Left kidney (tissue), 2 donors: Measurements from ENCODE around the gene ZMIZ1. TPM values are rescaled to one million over a fixed set of nuclear protein-coding genes. Genes with fewer than 3 reads are reported as not detected.
"Not testable (repeated sequence)": the region's sequence is repeated elsewhere in the genome, so short reads cannot be mapped to it uniquely, and the experiment has no call there.

Experiments used
- DNase-seq: peaks from one replicate; pipeline ENCODE4 v3.0.0-alpha.2; 2013
- polyA plus RNA-seq: library from polyadenylated mRNA; unstranded; fragments of 120-200 nt; gene quantifications from one replicate; pipeline ENCODE4 v1.2.1, GENCODE V29; 2013; ENCODE audit not compliant: insufficient read length

The ZMIZ1 gene
- polyA plus RNA-seq, 1 donor: 70.2 TPM

DNA sequence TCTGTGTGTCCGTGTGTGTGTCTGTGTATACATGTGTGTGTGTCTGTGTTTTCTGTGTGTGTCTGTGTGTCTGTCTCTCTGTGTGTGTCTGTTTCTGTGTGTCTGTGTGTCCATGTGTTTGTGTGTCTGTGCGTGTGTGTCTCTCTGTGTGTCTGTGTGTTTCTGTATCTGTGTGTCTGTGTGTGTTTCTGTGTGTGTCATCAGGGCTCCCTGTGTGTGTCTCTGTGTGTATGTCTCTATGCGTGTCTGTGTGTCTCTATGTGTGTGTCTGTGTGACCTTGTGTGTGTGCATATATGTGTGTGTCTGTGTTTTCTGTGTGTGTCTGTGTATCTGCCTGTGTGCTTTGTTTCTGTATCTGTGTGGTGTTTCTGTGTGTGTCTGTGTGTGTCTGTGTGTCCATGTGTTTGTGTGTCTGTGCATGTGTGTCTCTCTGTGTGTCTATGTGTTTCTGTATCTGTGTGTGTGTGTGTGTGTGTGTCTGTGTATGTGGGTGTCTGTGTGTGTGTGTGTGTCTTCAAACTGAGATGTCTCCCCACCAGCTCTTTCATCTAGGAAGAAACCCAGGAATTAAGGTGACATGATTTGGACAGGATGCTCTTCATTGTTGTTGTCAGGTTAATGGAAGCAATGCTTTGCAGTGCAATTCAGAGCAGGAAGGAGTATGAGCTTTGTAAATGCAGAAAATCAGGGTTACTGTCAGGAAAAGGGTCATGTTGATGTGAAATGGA, 257.8 kb downstream of the ZMIZ1 start:
- DNase-seq: no peak

DNA sequence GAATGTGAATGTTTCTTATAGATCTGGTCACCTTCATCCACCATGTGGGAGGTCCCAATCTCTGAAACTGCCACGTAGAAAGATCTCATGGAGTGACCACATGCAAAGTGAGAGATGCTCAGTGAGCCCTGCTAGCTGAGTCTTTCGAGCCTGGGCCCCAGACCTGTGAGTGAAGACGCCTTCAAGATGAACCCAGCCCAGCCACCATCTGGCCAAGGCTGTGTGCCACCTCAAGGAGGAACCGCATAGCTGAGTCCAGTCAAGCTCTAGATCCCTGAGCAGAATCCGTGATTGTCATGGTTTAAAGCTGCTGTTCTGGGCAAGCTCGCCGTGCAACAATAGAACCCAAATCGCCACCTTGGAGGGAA, 258.3 kb downstream of the ZMIZ1 start:
- DNase-seq: no peak

DNA sequence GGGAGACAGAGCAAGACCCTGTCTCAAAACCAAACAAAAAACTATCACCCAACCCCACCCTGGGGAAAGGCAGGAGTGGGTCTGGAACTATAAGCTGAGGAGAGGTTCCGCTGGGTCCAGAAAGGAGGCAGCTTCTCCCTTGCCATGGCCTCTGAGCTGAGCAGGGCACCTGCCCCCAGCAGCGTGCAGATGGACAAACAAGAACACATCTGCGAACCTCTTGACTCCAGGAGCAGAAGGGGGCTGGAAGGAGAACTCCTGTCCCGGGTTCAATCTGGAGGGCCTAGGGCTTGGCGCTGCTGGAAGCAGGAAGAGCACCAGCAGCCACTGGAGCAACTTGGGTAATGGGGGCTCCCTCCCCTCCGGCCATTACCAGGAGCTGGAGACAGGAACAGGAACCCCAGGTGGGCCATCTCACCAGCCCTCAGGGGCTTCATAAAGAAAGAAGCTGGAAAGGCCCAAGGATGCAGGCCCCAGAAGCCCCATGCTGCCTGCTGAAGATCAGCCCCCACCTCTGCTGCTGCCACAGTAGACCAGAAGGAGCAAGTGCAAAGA, 259.5 kb downstream of the ZMIZ1 start:
- DNase-seq: no peak

DNA sequence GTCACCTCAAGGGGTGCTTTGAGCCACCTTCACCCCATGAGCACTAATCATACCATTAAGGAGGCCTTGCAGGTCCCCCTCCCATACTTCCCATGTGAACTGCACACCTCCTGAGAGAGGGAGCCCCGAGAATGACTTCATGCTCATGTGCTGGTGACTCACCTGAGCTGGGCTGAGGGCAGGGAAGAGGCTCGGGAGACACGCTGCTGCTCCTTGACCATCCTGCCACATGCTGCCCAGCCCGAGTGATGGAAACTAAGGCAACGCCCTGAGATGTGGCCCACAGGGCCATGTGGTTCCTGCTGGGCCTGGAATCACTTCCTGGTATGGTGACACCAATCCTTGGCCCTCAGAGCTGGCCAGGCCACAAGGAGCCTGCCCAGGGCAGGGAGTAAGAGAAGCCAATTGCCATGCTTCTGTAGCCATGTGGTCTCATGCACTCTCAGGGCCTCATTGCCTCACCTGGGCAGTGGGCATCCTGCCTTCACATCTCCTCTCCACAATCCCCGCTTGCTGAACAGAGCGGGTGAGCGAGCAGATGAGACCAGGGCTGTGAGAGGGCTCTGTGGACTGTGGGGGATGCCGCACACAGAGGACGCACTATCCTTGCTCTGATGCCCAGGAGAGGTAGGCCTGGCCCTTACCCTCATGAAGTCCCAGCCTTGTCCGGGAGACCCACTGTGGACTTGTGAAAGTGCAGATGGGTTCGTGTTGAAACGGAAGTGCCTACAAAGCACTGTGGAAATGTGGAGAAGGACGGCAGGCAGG, 260.2 kb downstream of the ZMIZ1 start:
- DNase-seq: no peak

DNA sequence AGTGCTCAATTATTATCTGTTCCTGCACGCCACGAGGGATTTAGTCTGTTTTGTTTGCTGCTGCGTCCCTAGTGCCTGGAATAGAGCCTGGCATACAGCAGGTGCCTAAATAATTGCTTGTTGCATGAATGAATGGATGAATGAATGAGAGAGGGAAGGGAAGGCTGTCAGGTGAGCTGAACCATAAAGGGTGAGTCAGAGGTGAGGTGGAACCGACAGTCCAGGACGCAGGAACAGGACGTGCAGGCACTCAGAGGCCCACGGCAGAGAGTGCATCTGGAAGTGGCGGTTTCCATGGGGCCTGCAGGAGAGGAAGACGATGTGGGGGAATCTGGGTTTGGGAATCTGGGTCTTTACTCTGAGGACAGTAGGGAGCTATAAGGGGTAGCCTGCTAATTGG, 260.8 kb downstream of the ZMIZ1 start:
- DNase-seq: no peak

DNA sequence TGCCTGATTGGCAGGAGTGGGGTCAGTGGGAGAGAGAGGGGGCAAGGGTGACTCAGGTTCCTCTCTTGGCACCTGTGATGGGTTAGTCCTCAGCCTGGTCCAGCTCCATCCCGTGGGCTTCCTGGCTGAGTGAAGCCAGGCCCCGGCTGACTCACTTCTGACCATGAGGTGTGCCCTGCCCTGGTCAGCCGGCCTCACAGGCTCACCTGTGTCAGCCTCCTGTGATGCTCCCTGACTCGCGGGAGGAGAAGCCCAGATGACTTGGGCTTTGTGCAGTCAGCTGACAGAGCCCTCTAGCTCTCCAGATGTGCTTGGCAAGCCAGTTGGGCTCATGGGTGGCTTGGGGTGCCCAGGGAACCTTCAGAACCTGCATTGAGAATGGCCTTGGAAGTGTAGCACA, 262.5 kb downstream of the ZMIZ1 start:
- no peak for DNase-seq

DNA sequence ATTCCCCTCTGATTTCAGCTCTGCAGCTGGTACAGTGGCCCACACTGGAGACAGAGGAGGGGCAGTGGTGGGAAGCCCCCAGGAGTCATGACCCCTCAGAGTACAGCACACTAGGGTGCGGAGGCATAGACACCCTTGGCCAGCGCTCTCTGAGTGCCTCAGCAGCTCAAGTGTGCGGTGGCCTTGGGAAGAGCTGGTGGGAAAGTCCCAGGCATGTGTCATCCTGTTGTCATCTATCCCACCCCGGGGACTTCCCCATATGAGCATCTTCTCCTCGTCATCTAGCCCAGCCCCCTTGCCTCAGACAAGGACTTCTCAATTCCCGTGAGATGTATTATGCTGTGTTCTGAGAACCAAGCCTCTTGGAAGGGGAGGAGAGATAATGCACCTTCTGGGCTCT, 262.9 kb downstream of the ZMIZ1 start:
- DNase-seq: no peak

DNA sequence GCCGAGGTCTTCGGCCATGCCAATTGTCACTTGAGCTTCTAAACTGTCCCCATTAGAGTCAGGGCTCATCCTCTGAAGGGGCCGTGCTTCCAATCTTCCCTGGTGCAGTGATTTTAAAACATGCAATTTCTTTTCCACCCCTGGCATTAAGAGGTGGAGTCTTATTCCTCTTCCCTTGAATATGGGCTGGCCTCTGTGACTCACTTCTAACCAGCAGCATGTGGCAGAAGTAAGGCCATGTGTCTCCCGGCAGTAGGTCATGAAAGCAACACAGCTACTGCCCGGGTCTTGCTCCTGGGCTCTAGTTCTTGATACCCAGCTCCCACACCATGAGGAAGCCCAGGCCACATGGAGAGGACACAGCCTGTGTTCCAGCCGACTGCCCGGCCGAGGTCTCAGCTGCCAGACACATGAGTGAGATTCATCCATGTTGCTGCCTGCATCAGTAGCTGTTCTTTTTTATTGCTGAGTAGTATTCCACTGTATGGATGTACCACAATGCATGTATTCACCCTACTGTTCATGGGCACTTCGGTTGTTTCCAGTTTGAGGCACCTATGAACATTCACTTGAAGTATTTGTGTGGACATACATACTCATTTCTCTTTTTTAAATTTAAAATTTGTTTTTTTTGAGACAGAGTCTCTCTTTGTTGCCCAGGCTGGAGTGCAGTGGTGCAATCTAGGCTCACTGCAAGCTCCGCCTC, 264.0 kb downstream of the ZMIZ1 start:
- DNase-seq: not testable (repeated sequence)

DNA sequence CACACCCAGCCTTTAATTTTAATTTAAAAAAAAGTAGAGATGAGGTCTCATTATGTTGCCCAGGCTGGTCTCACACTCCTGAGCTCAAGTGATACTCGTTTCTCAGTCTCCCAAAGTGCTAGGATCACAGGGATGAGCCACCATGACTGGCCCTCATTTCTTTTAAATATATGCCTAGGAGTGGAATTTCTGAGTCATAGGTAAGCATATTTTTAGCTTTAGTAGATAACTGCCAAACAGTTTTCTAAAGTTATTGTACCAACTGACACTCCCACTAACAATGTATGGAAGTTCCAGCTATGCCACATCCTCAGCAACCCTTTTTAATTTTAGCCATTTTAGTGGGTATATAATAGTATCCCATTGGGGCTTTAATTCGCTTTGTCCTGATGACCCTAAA, 264.7 kb downstream of the ZMIZ1 start:
- DNase-seq: no peak

DNA sequence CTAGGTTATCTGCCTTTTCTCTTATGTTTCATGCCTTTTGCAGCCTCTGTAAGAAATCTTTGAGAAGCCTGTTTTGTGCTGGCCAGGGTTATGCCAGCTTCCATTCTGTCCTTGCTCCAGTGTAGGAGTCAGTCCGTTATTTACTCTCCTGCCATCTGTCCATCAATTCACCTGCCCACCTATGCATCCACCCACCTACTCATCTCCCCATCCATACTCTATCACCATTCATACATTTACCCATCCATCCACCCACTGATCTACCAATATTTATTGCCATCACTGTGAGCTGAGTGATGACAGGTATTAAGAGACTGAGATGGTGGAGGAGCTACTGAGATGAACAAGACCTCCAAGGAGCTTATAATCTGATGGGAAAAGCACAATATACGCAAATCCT, 265.8 kb downstream of the ZMIZ1 start:
- DNase-seq: no peak

DNA sequence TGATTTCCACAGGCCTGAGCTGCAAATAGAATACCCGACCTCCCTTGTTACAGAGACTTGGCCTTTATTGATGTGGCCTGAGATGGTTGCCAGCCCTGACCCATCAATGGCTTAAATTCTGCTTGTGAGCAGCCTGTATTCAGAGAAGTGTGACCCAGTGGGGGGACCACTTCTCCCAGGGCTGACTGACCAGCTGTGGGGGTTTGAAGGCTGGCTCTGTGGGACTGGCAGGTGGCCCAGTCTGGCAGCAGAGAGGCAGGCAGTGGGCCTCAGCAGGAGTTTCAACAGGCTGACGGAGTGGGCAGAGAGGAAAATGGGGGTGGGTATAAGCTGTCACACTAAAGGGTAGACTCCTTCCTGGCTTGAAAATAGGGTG, 266.3 kb downstream of the ZMIZ1 start:
- DNase-seq: no peak

DNA sequence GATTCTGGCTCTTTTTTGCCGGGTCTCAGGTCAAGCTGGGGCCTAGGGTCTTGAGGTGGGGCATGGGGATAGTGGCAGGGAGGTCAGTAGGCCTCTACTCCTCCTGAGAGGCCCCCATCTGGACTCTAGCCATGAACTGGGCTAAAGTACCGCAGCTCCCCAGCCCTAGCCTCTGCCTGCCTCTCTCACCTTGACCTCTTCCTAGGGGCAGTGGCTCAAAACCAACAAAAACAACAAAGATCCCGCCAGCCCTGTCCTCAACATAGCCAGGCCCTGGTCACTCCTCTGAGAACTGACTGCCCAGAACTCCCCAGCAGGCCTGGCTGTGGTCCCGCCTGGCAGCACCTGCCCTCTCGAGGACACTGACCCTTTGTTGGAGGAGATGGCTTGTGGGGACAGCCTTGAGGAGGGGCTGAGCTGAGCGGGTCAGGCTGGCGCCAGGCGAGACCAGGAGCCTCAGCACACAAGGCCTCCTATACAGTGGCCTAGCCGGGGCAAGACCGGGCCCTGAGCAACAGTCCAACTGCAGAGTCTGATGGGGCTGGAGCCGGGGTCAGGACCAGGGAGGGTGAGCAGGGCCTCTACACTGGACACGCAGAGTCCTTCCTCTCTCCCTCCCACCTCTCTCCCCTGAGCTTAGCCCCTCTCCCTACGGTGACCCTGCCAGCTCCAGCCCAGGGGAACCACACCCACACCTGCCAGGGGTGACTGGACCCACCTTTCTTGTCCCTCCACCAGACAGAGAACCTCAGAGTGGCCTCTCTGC, 266.9 kb downstream of the ZMIZ1 start:
- DNase-seq: no peak

DNA sequence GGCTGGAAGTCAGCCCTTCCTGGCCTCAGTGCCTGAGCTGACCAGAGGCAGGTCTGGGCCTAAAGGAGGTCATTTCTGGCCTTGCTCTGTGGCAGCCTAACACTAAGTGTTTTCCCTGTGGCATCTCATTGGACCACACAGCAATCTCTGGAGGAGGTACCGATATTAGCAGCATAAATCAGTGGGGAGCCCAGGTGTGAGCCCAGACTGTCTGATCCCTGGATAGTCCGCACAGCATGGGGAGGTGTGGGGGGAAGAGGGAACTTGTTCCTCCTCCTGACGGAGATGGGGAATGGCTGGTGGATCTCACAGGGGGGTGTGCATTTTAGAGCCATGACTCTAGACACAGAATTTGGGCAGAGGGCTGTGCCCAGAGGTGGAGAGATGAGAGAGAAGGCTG, 267.5 kb downstream of the ZMIZ1 start:
- DNase-seq: no peak

DNA sequence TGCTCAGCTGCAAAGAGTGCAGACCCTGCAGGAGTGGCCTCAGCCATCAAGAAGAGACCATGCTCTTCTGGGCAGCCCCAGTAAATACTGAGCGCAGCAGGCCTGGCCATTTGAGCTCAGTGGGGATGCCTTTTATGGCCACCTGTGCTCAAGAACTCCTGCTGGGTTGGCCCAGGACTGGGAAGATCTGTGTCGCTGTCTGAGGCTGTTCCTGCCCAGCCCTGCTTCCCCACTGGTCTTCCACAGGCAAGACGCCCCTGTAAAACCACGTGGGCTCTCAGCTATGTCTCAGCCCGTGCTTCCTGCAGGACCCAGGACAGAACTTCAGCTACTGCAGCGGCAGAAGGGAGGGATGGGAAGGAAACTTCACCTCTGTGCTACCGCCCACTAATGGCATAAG, 268.0 kb downstream of the ZMIZ1 start:
- DNase-seq: no peak

DNA sequence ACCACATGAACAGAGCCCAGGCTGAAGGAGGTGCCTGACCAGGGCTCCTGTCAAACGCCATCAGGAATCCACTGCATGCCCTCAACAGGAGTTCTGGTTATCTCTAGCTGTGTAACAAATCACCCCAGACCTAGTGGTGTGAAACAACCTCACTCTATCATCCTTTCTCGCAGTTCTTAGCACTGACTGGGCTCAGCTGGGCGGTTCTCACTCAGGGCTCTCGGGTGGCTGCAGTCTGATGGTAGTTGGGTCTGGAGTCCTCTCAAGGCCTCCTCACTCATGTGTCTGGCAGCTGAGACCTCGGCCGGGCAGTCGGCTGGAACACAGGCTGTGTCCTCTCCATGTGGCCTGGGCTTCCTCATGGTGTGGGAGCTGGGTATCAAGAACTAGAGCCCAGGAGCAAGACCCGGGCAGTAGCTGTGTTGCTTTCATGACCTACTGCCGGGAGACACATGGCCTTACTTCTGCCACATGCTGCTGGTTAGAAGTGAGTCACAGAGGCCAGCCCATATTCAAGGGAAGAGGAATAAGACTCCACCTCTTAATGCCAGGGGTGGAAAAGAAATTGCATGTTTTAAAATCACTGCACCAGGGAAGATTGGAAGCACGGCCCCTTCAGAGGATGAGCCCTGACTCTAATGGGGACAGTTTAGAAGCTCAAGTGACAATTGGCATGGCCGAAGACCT, 269.2 kb downstream of the ZMIZ1 start:
- DNase-seq: not testable (repeated sequence)

DNA sequence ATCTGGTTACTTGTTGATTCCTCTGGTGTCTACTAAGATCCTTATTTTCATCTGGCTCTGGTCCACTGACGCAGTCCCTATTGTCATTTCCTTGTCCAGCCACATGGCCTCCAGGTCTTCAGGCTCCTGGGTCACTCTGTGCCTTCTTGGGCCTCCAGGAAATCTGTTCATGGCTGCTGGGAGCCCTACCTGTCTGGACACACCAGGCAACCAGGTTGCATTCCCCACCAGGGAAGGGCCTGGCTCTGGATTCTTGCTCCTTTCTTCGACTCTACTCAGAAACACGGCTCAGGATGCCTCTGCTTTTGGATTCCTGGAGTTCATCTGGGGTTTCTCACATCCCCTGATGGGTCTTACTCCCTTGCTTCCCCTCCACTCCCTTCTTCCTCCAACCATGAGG, 270.5 kb downstream of the ZMIZ1 start:
- DNase-seq: no peak

DNA sequence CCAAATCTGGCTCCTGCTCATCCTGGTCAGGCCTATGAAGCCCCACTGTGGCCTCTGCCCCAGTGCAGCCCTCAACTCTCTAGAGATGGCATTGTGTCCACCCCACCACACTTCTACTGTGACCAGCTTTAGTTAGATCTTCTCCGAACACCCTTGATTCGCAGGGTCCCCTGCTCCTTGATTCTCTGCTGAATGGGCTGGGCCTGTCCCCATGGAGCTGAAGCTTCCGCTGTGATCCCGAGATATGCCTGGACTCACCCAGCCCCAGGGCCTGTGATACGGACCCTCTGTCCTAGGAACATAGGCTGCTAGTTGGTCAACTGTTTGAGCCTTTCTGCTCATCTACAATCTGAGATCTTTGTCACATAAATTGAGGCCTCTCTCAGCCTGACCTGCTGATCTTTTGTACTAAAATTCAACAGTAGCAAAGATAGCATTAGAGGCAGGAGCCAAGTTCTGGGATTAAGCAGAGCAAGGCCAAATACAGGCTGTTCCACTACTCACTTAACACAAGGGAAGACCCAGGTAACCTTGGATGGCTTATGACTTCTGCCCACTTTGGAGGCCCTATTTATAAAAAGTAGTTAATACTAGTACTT, 272.0 kb downstream of the ZMIZ1 start:
- DNase-seq: no peak

DNA sequence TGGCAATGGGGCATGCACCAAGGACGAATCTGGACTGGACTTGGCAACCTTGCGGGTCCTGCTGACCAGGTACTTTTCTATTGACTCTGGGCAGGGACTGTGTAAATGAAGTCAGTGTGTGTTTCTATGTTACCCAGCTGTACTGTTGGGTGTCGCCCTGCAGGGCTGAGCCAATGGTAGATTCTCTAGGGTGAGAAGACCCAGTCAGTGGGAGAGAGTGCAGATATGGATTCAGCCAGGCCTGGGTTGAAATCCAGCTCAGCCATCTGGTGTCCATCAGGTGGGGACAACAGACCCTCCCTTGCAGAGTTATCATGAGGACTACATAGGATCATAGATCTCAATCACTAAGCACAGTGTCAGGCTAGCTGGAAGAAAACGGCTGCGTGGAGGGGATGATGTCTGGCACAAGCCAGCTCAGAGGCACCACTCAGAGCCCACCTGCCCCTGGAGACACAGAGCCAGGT, 273.6 kb downstream of the ZMIZ1 start:
- no peak for DNase-seq

DNA sequence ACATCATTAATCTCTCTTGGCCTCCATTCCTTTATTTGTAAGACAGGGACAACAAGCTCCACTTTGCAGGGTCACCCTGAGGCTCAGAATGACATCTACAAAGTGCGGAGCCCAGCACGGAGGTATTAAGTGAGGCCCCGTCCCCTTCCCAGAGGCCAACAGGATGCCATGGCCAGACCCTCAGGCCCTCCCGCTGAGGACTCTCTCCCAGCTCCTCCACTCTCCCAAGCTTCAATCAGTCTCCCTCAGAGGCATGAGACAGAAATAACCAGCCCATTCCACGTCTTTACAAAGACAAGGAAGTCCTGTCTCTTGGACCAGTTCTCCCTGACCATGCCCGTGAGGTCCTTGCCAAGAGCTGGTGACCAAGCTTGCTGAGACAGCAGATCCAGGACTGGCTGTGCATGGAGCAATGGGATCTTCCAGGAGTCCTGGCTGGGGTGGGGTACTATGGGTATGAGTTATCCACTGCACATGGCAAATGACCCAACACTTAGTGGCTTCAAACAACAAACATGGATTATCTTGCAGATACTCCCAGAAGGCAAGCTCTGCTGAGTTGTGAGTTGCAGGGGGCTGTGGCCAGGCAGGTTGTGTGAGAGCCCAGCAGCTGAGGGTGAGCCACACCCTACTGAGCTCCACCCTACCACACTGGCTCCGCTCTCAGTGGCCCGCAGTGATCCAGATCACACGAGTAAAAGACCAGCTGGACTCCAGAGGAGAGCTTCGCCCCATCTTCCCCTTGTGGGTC, 274.2 kb downstream of the ZMIZ1 start:
- no peak for DNase-seq

DNA sequence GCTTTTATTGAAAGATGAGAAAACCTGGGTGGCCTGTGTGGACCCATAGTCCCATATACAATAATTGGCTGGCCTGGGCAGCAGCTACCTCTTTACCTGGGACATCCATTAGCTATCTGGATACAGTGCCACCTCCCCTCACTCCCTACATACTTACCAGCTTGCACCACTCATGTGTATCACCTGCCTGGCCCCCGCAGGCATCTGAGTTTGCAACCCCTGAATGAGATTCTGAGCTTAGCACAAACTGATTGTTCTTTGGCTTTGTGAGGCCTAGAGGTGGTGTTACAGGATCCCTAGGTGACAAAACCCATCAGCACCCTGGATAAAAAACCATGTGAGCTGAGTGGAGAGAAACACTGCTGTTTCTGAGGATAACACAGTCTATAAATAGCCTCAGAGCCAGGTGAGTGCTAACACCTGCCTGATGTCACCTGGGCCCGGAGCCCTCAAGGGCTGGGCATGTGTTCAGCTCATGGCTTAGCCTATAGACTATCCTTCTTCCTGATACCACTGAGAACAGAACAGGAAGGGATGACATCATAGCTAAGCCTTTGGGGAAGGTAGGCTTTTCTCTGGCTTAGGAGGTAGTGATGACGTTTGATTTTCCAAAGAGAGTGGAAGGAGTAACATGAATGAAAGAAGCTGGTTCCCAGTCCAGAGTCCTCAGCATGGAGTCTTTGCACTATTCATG, 275.9 kb downstream of the ZMIZ1 start:
- no peak for DNase-seq
